MCF 10A (cell line): ENCODE data around the gene SF3B5. TPM values are rescaled to one million over a fixed set of nuclear protein-coding genes. Genes with fewer than 3 reads are reported as not detected.

Experiments
- BruUV-seq: library from RNA; stranded (reverse); fragments of 400-500 nt; replicated peaks from 2 replicates; lab custom pipeline; 2021; lab: Mats Ljungman, UMichigan
- CTCF ChIA-PET: fragments of 300-600 bp; sonication (Branson Sonifier 250); formaldehyde crosslinking; extraction: SDS; loops from one replicate; lab custom pipeline; 2021; ENCODE audit warnings: antibody characterized with exemption, inconsistent platforms; lab: Yijun Ruan, JAX
- POLR2A ChIA-PET: fragments of 300-600, 350-650 bp; sonication (Branson Sonifier 250); formaldehyde crosslinking; extraction: SDS; loops from one replicate; lab custom pipeline; 2020; ENCODE audit warnings: antibody characterized with exemption, inconsistent platforms; lab: Yijun Ruan, JAX
- DNase-seq: peaks from one replicate; pipeline ENCODE4 v3.0.0-alpha.2; 2018; ENCODE audit not compliant: unreplicated experiment
- H3K27ac Mint-ChIP-seq: one replicate; pipeline ENCODE4 v1.8.0; 2022; ENCODE audit warnings: mild to moderate bottlenecking, low read depth, mixed read lengths; ENCODE audit not compliant: unreplicated experiment
- H3K27me3 Mint-ChIP-seq: one replicate; pipeline ENCODE4 v1.8.0; 2022; ENCODE audit warnings: mixed read lengths; ENCODE audit not compliant: insufficient read depth, unreplicated experiment
- H3K36me3 Mint-ChIP-seq: one replicate; pipeline ENCODE4 v1.8.0; 2022; ENCODE audit warnings: mild to moderate bottlenecking, moderate library complexity, mixed read lengths; ENCODE audit not compliant: insufficient read depth, unreplicated experiment
- H3K4me1 Mint-ChIP-seq: one replicate; pipeline ENCODE4 v1.8.0; 2022; ENCODE audit warnings: mixed read lengths; ENCODE audit not compliant: insufficient read depth, unreplicated experiment
- H3K4me3 Mint-ChIP-seq: one replicate; pipeline ENCODE4 v1.8.0; 2022; ENCODE audit warnings: mild to moderate bottlenecking, moderate library complexity, mixed read lengths; ENCODE audit not compliant: unreplicated experiment
- H3K9me3 Mint-ChIP-seq: one replicate; pipeline ENCODE4 v1.8.0; 2022; ENCODE audit warnings: mixed read lengths; ENCODE audit not compliant: unreplicated experiment
- CTCF ChIP-seq: fragments of 200-600 bp; IDR thresholded peaks from one replicate; pipeline ENCODE4 v1.8.0; 2022; ENCODE audit warnings: antibody characterized with exemption, mild to moderate bottlenecking; ENCODE audit not compliant: unreplicated experiment
- intact Hi-C: fragments of 100-400 bp; cut with micrococcal nuclease; formaldehyde crosslinking; loops from 2 replicates; pipeline ENCODE4 v1.14.1; 2022
- total RNA-seq: library from RNA; stranded (reverse); gene quantifications from 2 replicates; pipeline ENCODE4 v1.2.3, GENCODE V29; 2022

Gene SF3B5
- total RNA-seq, 1 experiment from 2014 or later, result 211 TPM

- DNase-seq, result no peak
- no peak overlapping the region for H3K4me3 Mint-ChIP-seq
- no peaks in the 10 kb centered on the region for H3K9me3 Mint-ChIP-seq
- H3K36me3 Mint-ChIP-seq, result no peaks in the 10 kb centered on the region
- no TSS peak for BruUV-seq
- H3K4me1 Mint-ChIP-seq, result no peaks in the 10 kb centered on the region
- H3K27ac Mint-ChIP-seq, result no peak overlapping the region
- TF ChIP-seq CTCF, result no peak
- H3K27me3 Mint-ChIP-seq, result peaks cover 20% of the 10 kb centered on the region
- intact Hi-C loops, result no loop called here
- ChIA-PET POLR2A (interaction anchor here (0.6 to 1.3 kb wide), 4 partner anchors 9 to 19 kb away, joined by 3 to 5 read pairs (median 4); no protein-coding TSS in a partner anchor), CTCF (interaction anchor here (0.5 to 0.6 kb wide), 2 partner anchors 130 to 455 kb away, joined by 3 to 4 read pairs; no protein-coding TSS in a partner anchor)
These were observed 20.2 kb downstream of the SF3B5 start for GRCh38 chr6:144075187-144075586.

- ChIA-PET CTCF (no interaction called here), POLR2A (interaction anchor here (0.6 kb wide), 1 partner anchor 25 kb away, joined by 3 read pairs; no protein-coding TSS in a partner anchor)
- no TSS peak for BruUV-seq
- no peak for DNase-seq
- intact Hi-C loops, result no loop called here
- Mint-ChIP-seq H3K4me1 (no peaks in the 10 kb centered on the region), H3K9me3 (no peaks in the 10 kb centered on the region), H3K36me3 (no peaks in the 10 kb centered on the region), H3K27me3 (peaks cover 33% of the 10 kb centered on the region), H3K4me3 (no peak overlapping the region), H3K27ac (no peak overlapping the region)
- no peak for TF ChIP-seq CTCF
These were observed 22.3 kb downstream of the SF3B5 start for GRCh38 chr6:144073024-144073423.

- Mint-ChIP-seq H3K27ac (no peak overlapping the region), H3K9me3 (no peaks in the 10 kb centered on the region), H3K27me3 (peaks cover 50% of the 10 kb centered on the region), H3K36me3 (no peaks in the 10 kb centered on the region), H3K4me1 (no peaks in the 10 kb centered on the region), H3K4me3 (no peak overlapping the region)
- BruUV-seq, result no TSS peak
- no peak for DNase-seq
- intact Hi-C loops, result no loop called here
- CTCF ChIA-PET, result no interaction called here
- POLR2A ChIA-PET, result no interaction called here
- no peak for TF ChIP-seq CTCF
These were observed 25.9 kb downstream of the SF3B5 start for GRCh38 chr6:144069506-144069905.

- ChIA-PET POLR2A (no interaction called here), CTCF (no interaction called here)
- Mint-ChIP-seq H3K27me3 (peaks cover 50% of the 10 kb centered on the region), H3K9me3 (no peaks in the 10 kb centered on the region), H3K27ac (no peak overlapping the region), H3K4me1 (no peaks in the 10 kb centered on the region), H3K36me3 (no peaks in the 10 kb centered on the region), H3K4me3 (no peak overlapping the region)
- TF ChIP-seq CTCF, result no peak
- DNase-seq, result no peak
- BruUV-seq, result no TSS peak
- intact Hi-C loops, result no loop called here
These were observed 26.6 kb downstream of the SF3B5 start for GRCh38 chr6:144068794-144069193.
